SK-N-MC (cell line): ENCODE measurements around the gene BACH2.

Source experiments
- EZH2 ChIP-seq: fragments of 200-600 bp; sonication (generic); IDR thresholded peaks from one replicate; pipeline ENCODE4 v1.6.1; 2017; ENCODE audit warnings: antibody characterized with exemption
- POLR2AphosphoS5 ChIP-seq: IDR thresholded peaks from 2 replicates; pipeline ENCODE4 v1.6.1; 2012; ENCODE audit warnings: mild to moderate bottlenecking, low read depth, low read length, borderline replicate concordance

DNA sequence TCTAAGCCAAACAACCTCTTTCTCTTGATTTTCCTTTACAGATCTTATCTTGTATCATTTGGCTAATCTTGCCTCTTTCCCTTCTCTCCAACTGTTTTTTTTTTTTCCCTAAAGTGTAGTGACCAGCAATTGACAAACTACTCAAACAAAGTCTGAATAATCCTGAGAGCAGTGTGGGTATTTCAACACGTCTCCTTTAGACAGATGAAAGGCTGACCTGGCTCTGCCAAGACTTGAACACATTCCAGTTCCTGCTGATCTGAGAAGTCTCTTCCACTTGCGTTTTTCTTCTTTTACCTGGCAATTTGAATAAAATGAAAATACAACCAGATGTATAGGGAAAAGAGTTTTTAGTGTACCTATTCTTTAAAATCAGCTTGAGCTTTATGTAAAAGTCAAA, 234.0 kb downstream of the BACH2 start:
- TF ChIP-seq POLR2AphosphoS5 (no peak), EZH2 (no peak)
